ENCODE results near the gene PPP2CA. TPM values are rescaled to one million over a fixed set of nuclear protein-coding genes. Genes with fewer than 3 reads are reported as not detected.
"Not testable (repeated sequence)": the region's sequence is repeated elsewhere in the genome, so short reads cannot be mapped to it uniquely, and the experiment has no call there.

Gene PPP2CA
- total and polyA plus RNA-seq, 9 of the 15 experiments (the other 6 are each of a cell fraction or from before 2014, with no cell fraction given), result 23.0 to 257 (median 109) TPM

DNA sequence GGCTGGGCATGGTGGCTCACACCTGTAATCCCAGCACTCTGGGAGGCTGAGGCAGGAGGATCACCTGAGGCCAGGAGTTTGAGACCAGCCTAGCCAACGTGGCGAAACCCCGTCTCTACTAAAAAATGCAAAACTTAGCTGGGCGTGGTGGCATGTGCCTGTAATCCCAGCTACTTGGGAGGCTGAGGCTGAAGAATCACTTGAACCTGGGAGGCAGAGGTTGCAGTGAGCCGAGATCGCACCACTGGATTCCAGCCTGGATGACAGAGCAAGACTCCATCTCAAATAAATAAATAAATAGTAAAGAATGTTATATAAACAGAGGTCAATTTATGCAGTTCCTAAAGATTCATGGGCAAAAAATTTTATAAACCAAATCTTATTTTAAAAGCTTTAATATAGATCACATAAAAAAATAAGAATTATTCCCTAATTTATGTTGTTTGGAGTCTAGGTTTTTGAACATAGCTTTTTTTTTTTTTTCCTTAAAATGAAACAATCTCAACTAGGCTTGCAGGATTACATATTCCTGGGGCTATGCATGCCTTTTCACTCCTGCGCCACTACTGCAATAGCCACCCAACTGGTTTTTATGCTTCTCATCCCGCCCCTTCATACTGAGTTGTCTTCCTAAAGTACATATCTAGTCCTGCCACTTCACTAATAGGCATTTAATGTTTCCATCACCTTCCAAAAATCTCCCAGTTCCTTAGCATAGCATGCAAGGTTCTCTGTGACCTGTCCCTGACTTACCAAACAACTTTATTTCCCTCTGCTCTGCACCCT lies 27.7 kb upstream of the PPP2CA start:
- POLR2A ChIA-PET, result interaction anchor here (0.6 to 0.8 kb wide), 2 partner anchors 287 to 1037 kb away, joined by 3 read pairs; no protein-coding TSS in a partner anchor
- intact Hi-C loops (cut with micrococcal nuclease); H3K4me2 ChIP-seq (ENCODE audit: insufficient read depth, low read length); BruUV-seq (replicated peaks); H3K79me2 ChIP-seq (ENCODE audit: control insufficient read depth, insufficient read depth, low read length); in situ Hi-C loops (cut with MboI); H3K4me3 ChIP-seq; H3K9me3 ChIP-seq (replicated peaks; ENCODE audit: control insufficient read depth, insufficient read depth, low read depth, low read length); DNase-seq (ENCODE audit: extremely low read depth in 1 of 4, low spot score in 3 of 4); H3K36me3 ChIP-seq (ENCODE audit: control insufficient read depth, insufficient read depth, low read length); ATAC-seq; H3K27ac ChIP-seq (ENCODE audit: extremely low read depth, low read depth, low read length); FAIRE-seq; CTCF ChIA-PET (ENCODE audit: low intra/inter-chr PET ratio); H3K9me1 ChIP-seq (ENCODE audit: control insufficient read depth, insufficient read depth, low read length); H2AFZ ChIP-seq (ENCODE audit: low read depth, low read length); H4K20me1 ChIP-seq (replicated peaks; ENCODE audit: control insufficient read depth, insufficient read depth, low read length); H3K9ac ChIP-seq (ENCODE audit: insufficient read depth in 1 of 2, low read depth in 2 of 2, low read length in 2 of 2): not testable (repeated sequence)
- Histone ChIP-seq H3K4me1 (replicated peaks in 1 of 2; ENCODE audit: control insufficient read depth in 2 of 2, insufficient read depth in 2 of 2, low read length in 2 of 2) (peaks cover 3 to 10% of the 10 kb centered on the region in 2 experiments; a peak in 3 of 5 replicates), H3K27me3 (ENCODE audit: control insufficient read depth in 2 of 2, insufficient read depth in 2 of 2, low read length in 2 of 2) (0 out of 5 replicates have a peak, but pooled peaks cover 0 to 12% of the 10 kb centered on the region in 2 experiments)
- 54% methylated on average over 8 of the region's 8 CpGs for WGBS (ENCODE audit: insufficient coverage, low coverage, missing lambda C conversion rate)

DNA sequence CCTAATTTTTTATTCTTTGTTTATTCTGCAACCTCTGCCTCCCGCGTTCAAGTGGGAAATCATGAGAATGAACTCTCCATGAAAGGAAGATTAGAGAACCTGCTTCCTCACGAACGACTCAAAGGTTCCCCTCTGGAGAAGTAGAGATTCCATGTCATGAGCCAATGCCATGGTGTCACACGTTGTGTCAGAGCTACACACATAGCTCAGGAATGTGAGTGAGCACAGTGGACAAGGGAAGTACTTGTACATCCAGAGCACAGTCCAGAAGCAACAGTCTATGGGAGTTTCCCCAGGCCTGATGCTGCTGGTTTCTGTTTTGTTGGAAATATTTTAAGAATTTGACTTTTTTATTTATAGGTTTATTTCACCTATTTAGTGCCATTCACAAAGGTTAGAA lies 26.8 kb upstream of the PPP2CA start:
- ChIA-PET POLR2A (interaction anchor here (1.0 kb wide), 1 partner anchor 52 kb away, joined by 3 read pairs; no protein-coding TSS in a partner anchor), CTCF (ENCODE audit: low intra/inter-chr PET ratio) (no interaction called here)
- intact Hi-C loops (cut with micrococcal nuclease) (no loop called here), in situ Hi-C loops (cut with MboI) (no loop called here)
- no TSS peak for BruUV-seq (replicated peaks)
- Histone ChIP-seq H3K79me2 (ENCODE audit: control insufficient read depth, insufficient read depth, low read length) (no peaks in the 10 kb centered on the region), H2AFZ (ENCODE audit: low read depth, low read length) (no peak overlapping the region), H3K27me3 (ENCODE audit: control insufficient read depth in 2 of 2, insufficient read depth in 2 of 2, low read length in 2 of 2) (0 out of 5 replicates have a peak, but pooled peaks cover 0 to 12% of the 10 kb centered on the region in 2 experiments), H4K20me1 (replicated peaks; ENCODE audit: control insufficient read depth, insufficient read depth, low read length) (no peaks in the 10 kb centered on the region), H3K36me3 (ENCODE audit: control insufficient read depth, insufficient read depth, low read length) (no peaks in the 10 kb centered on the region), H3K4me2 (ENCODE audit: insufficient read depth, low read length) (no peak overlapping the region), H3K9ac (ENCODE audit: insufficient read depth in 1 of 2, low read depth in 2 of 2, low read length in 2 of 2) (no peak overlapping the region), H3K4me3 (no peak overlapping the region), H3K27ac (ENCODE audit: extremely low read depth, low read depth, low read length) (no peak overlapping the region), H3K9me1 (ENCODE audit: control insufficient read depth, insufficient read depth, low read length) (no peaks in the 10 kb centered on the region), H3K9me3 (replicated peaks; ENCODE audit: control insufficient read depth, insufficient read depth, low read depth, low read length) (no peaks in the 10 kb centered on the region), H3K4me1 (replicated peaks in 1 of 2; ENCODE audit: control insufficient read depth in 2 of 2, insufficient read depth in 2 of 2, low read length in 2 of 2) (peaks cover 3 to 10% of the 10 kb centered on the region in 2 experiments; a peak in 3 of 5 replicates)
- DNase-seq (ENCODE audit: extremely low read depth in 1 of 4, low spot score in 3 of 4) (no peak), ATAC-seq (no peak), FAIRE-seq (no peak)
- 33% methylated on average over 5 of the region's 5 CpGs for WGBS (ENCODE audit: insufficient coverage, low coverage, missing lambda C conversion rate)
- TF ChIP-seq, protein P1, sequence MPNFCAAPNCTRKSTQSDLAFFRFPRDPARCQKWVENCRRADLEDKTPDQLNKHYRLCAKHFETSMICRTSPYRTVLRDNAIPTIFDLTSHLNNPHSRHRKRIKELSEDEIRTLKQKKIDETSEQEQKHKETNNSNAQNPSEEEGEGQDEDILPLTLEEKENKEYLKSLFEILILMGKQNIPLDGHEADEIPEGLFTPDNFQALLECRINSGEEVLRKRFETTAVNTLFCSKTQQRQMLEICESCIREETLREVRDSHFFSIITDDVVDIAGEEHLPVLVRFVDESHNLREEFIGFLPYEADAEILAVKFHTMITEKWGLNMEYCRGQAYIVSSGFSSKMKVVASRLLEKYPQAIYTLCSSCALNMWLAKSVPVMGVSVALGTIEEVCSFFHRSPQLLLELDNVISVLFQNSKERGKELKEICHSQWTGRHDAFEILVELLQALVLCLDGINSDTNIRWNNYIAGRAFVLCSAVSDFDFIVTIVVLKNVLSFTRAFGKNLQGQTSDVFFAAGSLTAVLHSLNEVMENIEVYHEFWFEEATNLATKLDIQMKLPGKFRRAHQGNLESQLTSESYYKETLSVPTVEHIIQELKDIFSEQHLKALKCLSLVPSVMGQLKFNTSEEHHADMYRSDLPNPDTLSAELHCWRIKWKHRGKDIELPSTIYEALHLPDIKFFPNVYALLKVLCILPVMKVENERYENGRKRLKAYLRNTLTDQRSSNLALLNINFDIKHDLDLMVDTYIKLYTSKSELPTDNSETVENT (CRISPR knock-in tag; IDR thresholded peaks at IDR 0.05), result no peak
- TF ChIP-seq SRSF3 (IDR thresholded peaks at IDR 0.05; ENCODE audit: insufficient read depth, low read length) (no peak), MYC (IDR thresholded peaks at IDR 0.05; ENCODE audit: low read depth, low read length) (no peak), MYC (CRISPR knock-in tag; IDR thresholded peaks at IDR 0.05; ENCODE audit: borderline replicate concordance, low read depth) (no peak), RNF2 (IDR thresholded peaks at IDR 0.05) (no peak), TRIM28 (IDR thresholded peaks at IDR 0.05) (no peak), ATF7 (IDR thresholded peaks at IDR 0.05) (no peak), SIN3A (IDR thresholded peaks at IDR 0.05; ENCODE audit: borderline replicate concordance in 2 of 2, control insufficient read depth in 1 of 2, low read depth in 2 of 2, low read length in 2 of 2) (no peak), ASH1L (IDR thresholded peaks at IDR 0.05; ENCODE audit: borderline replicate concordance, low read depth, partially characterized antibody) (no peak), HSF4 (CRISPR knock-in tag; IDR thresholded peaks at IDR 0.05; ENCODE audit: borderline replicate concordance) (no peak), EHMT2 (IDR thresholded peaks at IDR 0.05) (no peak)

All from K562 (cell line).